DOHH2 (cell line): ENCODE measurements around the gene TBC1D10B.

Experiments
- CTCF ChIP-seq: fragments of 200-600 bp; sonication (generic); IDR thresholded peaks from one replicate; pipeline ENCODE4 v1.5.1; 2014; ENCODE audit warnings: antibody characterized with exemption, mild to moderate bottlenecking, low read depth, low read length; ENCODE audit not compliant: poor library complexity, severe bottlenecking
- EZH2phosphoT487 ChIP-seq: fragments of 200-600 bp; sonication (generic); IDR thresholded peaks from 2 replicates; pipeline ENCODE4 v1.6.1; 2017; ENCODE audit warnings: borderline replicate concordance, mild to moderate bottlenecking, antibody characterized with exemption, low read length, moderate library complexity, mixed read lengths

DNA sequence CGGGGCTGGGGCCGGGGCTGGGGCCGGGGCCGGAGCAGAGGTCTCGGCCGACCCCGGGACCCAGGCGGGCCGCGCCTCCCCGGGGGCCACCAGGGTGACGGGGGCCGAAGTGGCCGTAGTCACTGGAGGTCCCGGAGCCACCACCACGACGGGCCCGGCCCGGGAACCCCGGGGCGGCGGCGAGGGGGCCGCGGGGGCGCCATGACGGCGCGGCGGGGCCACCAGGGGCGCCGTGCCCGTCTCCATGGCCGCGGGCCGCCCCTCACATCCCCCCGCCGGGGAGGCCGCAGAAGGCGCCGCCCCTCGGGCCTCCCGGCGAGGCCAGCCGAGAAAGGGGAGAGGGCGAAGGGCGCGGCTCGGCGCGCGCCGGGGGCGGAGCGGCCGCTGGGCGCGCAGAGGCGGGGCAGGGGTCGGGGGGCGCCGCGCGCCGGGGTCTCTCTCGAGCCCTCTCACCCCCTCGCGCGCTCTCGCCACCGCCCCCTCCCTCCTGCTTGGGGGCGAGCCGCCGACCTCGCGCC, 297 bp downstream of the TBC1D10B start:
- TF ChIP-seq CTCF: no peak
- no peak for TF ChIP-seq EZH2phosphoT487
